CD14-positive monocyte (primary cell): ENCODE measurements around the gene SSTR4. TPM values are rescaled to one million over a fixed set of nuclear protein-coding genes. Genes with fewer than 3 reads are reported as not detected.
A peak's percentile ranks its signal among the peaks of the same experiment; 100 is the strongest.

Experiments
- DNase-seq, 3 donors: peaks; one replicate each; pipeline ENCODE4 v3.0.0-alpha.2; 2011 to 2022
- H2AFZ ChIP-seq: 2 replicates; pipeline ENCODE4 v1.6.0; 2012; ENCODE audit warnings: mild to moderate bottlenecking, low read depth, low read length, inconsistent platforms; ENCODE audit not compliant: insufficient read depth, poor library complexity, severe bottlenecking
- H3K27ac ChIP-seq, 2 donors: 1 replicate in 1 of 2; 2 replicates in 1 of 2; pipeline ENCODE4 v1.5.1; 2012 to 2013; ENCODE audit warnings: low read length in 2 of 2, control low read depth in 1 of 2, inconsistent platforms in 1 of 2, low read depth in 1 of 2, mild to moderate bottlenecking in 1 of 2
- H3K27me3 ChIP-seq, 2 donors: one replicate each; pipeline versions ENCODE4 v1.6.0 to v1.6.1; 2011 to 2013; ENCODE audit warnings: low read length in 2 of 2; ENCODE audit not compliant: control insufficient read depth in 2 of 2, insufficient read depth in 2 of 2
- H3K36me3 ChIP-seq, 2 donors: replicated peaks in 1 of 2; 1 replicate in 1 of 2; 2 replicates in 1 of 2; pipeline versions ENCODE4 v1.5.1 to v1.6.1; 2012 to 2013; ENCODE audit warnings: low read length in 2 of 2, control low read depth in 1 of 2, inconsistent platforms in 1 of 2, mild to moderate bottlenecking in 1 of 2; ENCODE audit not compliant: insufficient read depth in 2 of 2, control insufficient read depth in 1 of 2
- H3K4me1 ChIP-seq, 2 donors: 1 replicate in 1 of 2; 2 replicates in 1 of 2; pipeline versions ENCODE4 v1.5.1 to v1.6.1; 2012 to 2013; ENCODE audit warnings: low read length in 2 of 2, control low read depth in 1 of 2, inconsistent platforms in 1 of 2, mild to moderate bottlenecking in 1 of 2, moderate library complexity in 1 of 2; ENCODE audit not compliant: insufficient read depth in 2 of 2, control insufficient read depth in 1 of 2
- H3K4me2 ChIP-seq: replicated peaks from 2 replicates; pipeline ENCODE3; 2012; ENCODE audit warnings: low read length, moderate library complexity, mild to moderate bottlenecking; ENCODE audit not compliant: poor library complexity, severe bottlenecking; ENCODE audit errors: extremely low read depth
- H3K4me3 ChIP-seq, 3 experiments: fragments of 200-600 bp in 1 of 3; sonication (generic) in 1 of 3; replicated peaks in 1 of 3; 1 replicate in 2 of 3; 2 replicates in 1 of 3; pipeline ENCODE4 v1.5.1; 2011 to 2013; ENCODE audit warnings: low read length in 3 of 3, mild to moderate bottlenecking in 3 of 3, control low read depth in 2 of 3, low read depth in 2 of 3, inconsistent platforms in 1 of 3, moderate library complexity in 1 of 3
- H3K79me2 ChIP-seq: 2 replicates; pipeline ENCODE4 v1.6.0; 2012; ENCODE audit warnings: mild to moderate bottlenecking, control low read depth, inconsistent platforms, low read length, moderate library complexity; ENCODE audit not compliant: insufficient read depth
- H3K9ac ChIP-seq: 2 replicates; pipeline ENCODE4 v1.6.0; 2017; ENCODE audit warnings: low read length, mild to moderate bottlenecking; ENCODE audit not compliant: insufficient read depth, poor library complexity, severe bottlenecking
- H3K9me3 ChIP-seq, 2 donors: replicated peaks in 1 of 2; 1 replicate in 1 of 2; 2 replicates in 1 of 2; pipeline versions ENCODE4 v1.5.1 to v1.6.1; 2012 to 2013; ENCODE audit warnings: low read length in 2 of 2, control low read depth in 1 of 2; ENCODE audit not compliant: control insufficient read depth in 1 of 2, insufficient read depth in 1 of 2
- H4K20me1 ChIP-seq: 2 replicates; pipeline ENCODE4 v1.6.0; 2012; ENCODE audit warnings: mild to moderate bottlenecking, low read length, control low read depth, moderate library complexity; ENCODE audit not compliant: insufficient read depth
- H3K27ac Mint-ChIP-seq, 7 donors: one replicate each; pipeline ENCODE4 v1.8.0; 2020; ENCODE audit warnings: mild to moderate bottlenecking in 7 of 7, mixed read lengths in 7 of 7, moderate library complexity in 6 of 7, inconsistent platforms in 2 of 7
- H3K27me3 Mint-ChIP-seq, 3 donors: one replicate each; pipeline ENCODE4 v1.8.0; 2021 to 2022; ENCODE audit warnings: low read depth in 3 of 3, mild to moderate bottlenecking in 3 of 3, mixed read lengths in 3 of 3, moderate library complexity in 3 of 3, inconsistent platforms in 1 of 3
- H3K36me3 Mint-ChIP-seq, 2 donors: one replicate each; pipeline ENCODE4 v1.8.0; 2020; ENCODE audit warnings: mixed read lengths in 2 of 2, inconsistent platforms in 1 of 2, mild to moderate bottlenecking in 1 of 2
- H3K4me1 Mint-ChIP-seq: one replicate; pipeline ENCODE4 v1.8.0; 2020; ENCODE audit warnings: mild to moderate bottlenecking, mixed read lengths
- H3K4me3 Mint-ChIP-seq, 2 donors: one replicate each; pipeline ENCODE4 v1.8.0; 2020; ENCODE audit warnings: mild to moderate bottlenecking in 2 of 2, mixed read lengths in 2 of 2, moderate library complexity in 1 of 2
- H3K9me3 Mint-ChIP-seq, 7 donors: one replicate each; pipeline ENCODE4 v1.8.0; 2020 to 2022; ENCODE audit warnings: mixed read lengths in 7 of 7, mild to moderate bottlenecking in 6 of 7, moderate library complexity in 6 of 7, inconsistent platforms in 2 of 7
- WGBS: methylation state at CpG from one replicate; pipeline ENCODE4 v1.1.5; 2013; ENCODE audit warnings: missing lambda C conversion rate; ENCODE audit not compliant: insufficient coverage; 5-methylcytosine and 5-hydroxymethylcytosine counted together
- intact Hi-C, 2 donors: fragments of 100-400 bp; cut with micrococcal nuclease; formaldehyde crosslinking; loops; one replicate each; pipeline versions ENCODE4 v1.15.0 to v1.15.1; 2023
- polyA plus RNA-seq, 3 donors: library from polyadenylated mRNA; depleted of rRNA in 1 of 3; unstranded in 2 of 3; stranded (reverse) in 1 of 3; fragments of 300-500 nt in 2 of 3; fragments of >200 nt in 1 of 3; fragmentation: Illumina TruSeq in 2 of 3; gene quantifications; 1 replicate in 2 of 3; 2 replicates in 1 of 3; pipeline ENCODE4 v1.2.3, GENCODE V29; 2012 to 2021
- TF ChIP-seq, protein P1 (sequence below): fragments of 200-600 bp; IDR thresholded peaks from one replicate; pipeline ENCODE4 v1.8.0; 2022; ENCODE audit warnings: antibody characterized with exemption, mild to moderate bottlenecking

Gene SSTR4
- polyA plus RNA-seq, 3 donors = not detected

DNA sequence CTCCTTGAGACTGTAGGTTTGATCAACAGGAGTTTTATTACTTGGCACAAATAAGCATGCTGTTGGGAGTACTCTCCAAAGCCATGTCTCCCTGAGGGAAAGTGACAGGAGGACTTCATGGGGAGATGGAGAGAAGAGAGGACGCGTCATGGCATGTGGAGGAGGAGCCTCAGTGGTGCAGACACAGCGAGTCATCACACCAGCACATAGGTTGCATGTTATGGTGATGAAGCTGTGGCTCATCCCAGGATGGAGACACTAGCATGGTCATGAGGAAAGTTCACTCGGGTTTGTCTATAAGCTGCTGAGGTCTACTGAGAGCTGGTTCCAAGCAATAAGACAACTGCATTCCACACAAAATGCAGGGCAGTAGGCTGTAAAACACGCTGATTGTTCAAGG, 13.2 kb upstream of the SSTR4 start:
- peaks cover 17 to 20% of the 10 kb centered on the region in 2 donors for H3K4me1 ChIP-seq
- H2AFZ ChIP-seq = no peak overlapping the region
- WGBS = 100% methylated on average over 1 of the region's 5 CpGs
- no peak overlapping the region for H3K27ac ChIP-seq
- Mint-ChIP-seq H3K27ac (peak overlapping the region in 1 of 7 donors; percentile 61), H3K4me3 (no peak overlapping the region), H3K9me3 (peaks cover 0 to 5% (median 3%) of the 10 kb centered on the region in 7 donors), H3K27me3 (peaks cover 2 to 5% (median 4%) of the 10 kb centered on the region in 3 donors), H3K36me3 (peaks cover 4 to 5% of the 10 kb centered on the region in 2 donors), H3K4me1 (peaks cover 31% of the 10 kb centered on the region)
- TF ChIP-seq, protein P1, sequence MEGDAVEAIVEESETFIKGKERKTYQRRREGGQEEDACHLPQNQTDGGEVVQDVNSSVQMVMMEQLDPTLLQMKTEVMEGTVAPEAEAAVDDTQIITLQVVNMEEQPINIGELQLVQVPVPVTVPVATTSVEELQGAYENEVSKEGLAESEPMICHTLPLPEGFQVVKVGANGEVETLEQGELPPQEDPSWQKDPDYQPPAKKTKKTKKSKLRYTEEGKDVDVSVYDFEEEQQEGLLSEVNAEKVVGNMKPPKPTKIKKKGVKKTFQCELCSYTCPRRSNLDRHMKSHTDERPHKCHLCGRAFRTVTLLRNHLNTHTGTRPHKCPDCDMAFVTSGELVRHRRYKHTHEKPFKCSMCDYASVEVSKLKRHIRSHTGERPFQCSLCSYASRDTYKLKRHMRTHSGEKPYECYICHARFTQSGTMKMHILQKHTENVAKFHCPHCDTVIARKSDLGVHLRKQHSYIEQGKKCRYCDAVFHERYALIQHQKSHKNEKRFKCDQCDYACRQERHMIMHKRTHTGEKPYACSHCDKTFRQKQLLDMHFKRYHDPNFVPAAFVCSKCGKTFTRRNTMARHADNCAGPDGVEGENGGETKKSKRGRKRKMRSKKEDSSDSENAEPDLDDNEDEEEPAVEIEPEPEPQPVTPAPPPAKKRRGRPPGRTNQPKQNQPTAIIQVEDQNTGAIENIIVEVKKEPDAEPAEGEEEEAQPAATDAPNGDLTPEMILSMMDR = no peak
- no peaks in the 10 kb centered on the region for H3K36me3 ChIP-seq
- no peak overlapping the region for H3K9ac ChIP-seq
- intact Hi-C loops = loop anchor here (10.0 kb wide), 2 partner anchors 97 to 323 kb away; no protein-coding TSS in a partner anchor
- no peaks in the 10 kb centered on the region for H3K79me2 ChIP-seq
- H3K9me3 ChIP-seq = peaks cover 0 to 2% of the 10 kb centered on the region in 2 donors
- no peaks in the 10 kb centered on the region for H3K27me3 ChIP-seq
- peak; percentile 64 to 84 (median 74) for DNase-seq
- no peak overlapping the region for H3K4me3 ChIP-seq
- no peak overlapping the region for H3K4me2 ChIP-seq
- no peaks in the 10 kb centered on the region for H4K20me1 ChIP-seq

DNA sequence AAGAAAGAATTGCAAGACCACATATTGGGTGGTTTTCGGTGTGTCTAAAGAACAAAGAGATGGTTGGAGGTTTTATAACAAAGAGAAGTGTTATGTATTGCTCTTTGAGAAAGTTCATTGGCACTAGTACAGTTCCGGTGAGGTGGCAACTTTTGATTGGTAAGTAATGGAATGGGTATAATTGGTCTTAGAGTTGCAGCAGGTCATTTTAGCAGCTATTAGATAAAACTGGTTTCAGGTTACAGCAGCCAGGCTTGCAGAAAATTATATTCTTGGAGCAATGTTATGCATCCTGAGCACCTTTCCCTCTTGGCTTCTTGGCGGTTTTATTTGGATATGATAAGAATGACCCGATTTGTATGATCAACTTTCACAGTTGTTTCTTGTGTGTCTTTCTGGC, 12.3 kb upstream of the SSTR4 start:
- WGBS = 100% methylated on average over 1 of the region's 4 CpGs
- Histone ChIP-seq H3K9ac (no peak overlapping the region), H3K4me1 (peaks cover 26 to 29% of the 10 kb centered on the region in 2 donors), H3K4me2 (no peak overlapping the region), H2AFZ (no peak overlapping the region), H3K27ac (no peak overlapping the region), H3K36me3 (no peaks in the 10 kb centered on the region), H4K20me1 (no peaks in the 10 kb centered on the region), H3K79me2 (no peaks in the 10 kb centered on the region), H3K9me3 (peaks cover 0 to 2% of the 10 kb centered on the region in 2 donors), H3K4me3 (no peak overlapping the region), H3K27me3 (no peaks in the 10 kb centered on the region)
- Mint-ChIP-seq H3K27ac (peak overlapping the region in 3 of 7 donors; percentile 11 to 67 (median 44)), H3K4me3 (no peak overlapping the region), H3K36me3 (peaks cover 4 to 5% of the 10 kb centered on the region in 2 donors), H3K27me3 (peaks cover 2 to 5% (median 4%) of the 10 kb centered on the region in 3 donors), H3K9me3 (peaks cover 0 to 5% (median 3%) of the 10 kb centered on the region in 7 donors), H3K4me1 (peaks cover 40% of the 10 kb centered on the region)
- no peak for DNase-seq
- TF ChIP-seq, protein P1 = no peak
- intact Hi-C loops = loop anchor here (10.0 kb wide), 2 partner anchors 98 to 322 kb away; no protein-coding TSS in a partner anchor
